GM12874 (cell line): Measurements from ENCODE around the gene SLC10A6.
A peak's percentile ranks its signal among the peaks of the same experiment; 100 is the strongest.

Experiments
- TF ChIP-seq, protein P1 (sequence below): IDR thresholded peaks from 2 replicates; pipeline ENCODE4 v1.5.1; 2011; ENCODE audit warnings: low read depth, mild to moderate bottlenecking, control low read depth, low read length, moderate library complexity; ENCODE audit not compliant: insufficient read depth

SLC10A6 gene, protein sequence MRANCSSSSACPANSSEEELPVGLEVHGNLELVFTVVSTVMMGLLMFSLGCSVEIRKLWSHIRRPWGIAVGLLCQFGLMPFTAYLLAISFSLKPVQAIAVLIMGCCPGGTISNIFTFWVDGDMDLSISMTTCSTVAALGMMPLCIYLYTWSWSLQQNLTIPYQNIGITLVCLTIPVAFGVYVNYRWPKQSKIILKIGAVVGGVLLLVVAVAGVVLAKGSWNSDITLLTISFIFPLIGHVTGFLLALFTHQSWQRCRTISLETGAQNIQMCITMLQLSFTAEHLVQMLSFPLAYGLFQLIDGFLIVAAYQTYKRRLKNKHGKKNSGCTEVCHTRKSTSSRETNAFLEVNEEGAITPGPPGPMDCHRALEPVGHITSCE

DNA sequence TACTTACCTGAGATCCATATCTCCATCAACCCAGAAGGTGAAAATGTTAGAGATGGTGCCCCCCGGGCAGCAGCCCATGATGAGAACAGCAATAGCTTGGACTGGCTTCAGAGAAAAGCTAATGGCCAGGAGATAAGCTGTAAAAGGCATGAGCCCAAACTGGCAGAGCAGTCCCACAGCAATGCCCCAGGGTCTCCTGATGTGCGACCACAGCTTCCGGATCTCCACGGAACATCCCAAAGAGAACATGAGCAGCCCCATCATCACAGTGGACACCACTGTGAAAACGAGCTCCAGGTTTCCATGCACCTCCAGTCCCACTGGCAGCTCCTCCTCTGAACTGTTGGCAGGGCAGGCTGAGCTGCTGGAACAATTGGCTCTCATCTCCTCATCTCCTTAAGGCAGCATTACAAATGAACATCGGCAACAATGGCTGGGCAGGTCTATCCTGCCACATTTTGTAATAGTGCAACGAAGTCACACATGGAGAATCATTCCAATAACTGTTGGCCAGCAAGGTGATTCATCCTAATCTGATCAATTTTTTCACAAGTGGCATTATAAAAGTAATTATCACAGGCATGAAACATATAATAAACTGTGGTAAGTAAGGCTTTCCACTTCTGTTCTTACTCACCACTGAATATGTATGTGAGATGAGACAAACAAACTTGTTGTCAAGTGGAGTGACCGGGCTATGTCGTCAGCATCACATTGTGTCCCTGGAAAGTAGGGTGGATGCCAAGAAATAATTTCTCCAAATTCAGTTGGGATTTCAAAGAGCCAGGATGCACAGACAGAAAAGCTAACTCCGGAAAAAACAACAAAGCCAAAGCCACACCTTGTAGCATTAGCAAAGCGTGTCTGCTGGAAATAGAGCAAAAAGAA lies at the start of gene SLC10A6:
SLC10A6 (minus strand) TSS at position 653 of the 888 bp plus-strand sequence; CDS start at position 384, 269 bp downstream.
- TF ChIP-seq, protein P1, sequence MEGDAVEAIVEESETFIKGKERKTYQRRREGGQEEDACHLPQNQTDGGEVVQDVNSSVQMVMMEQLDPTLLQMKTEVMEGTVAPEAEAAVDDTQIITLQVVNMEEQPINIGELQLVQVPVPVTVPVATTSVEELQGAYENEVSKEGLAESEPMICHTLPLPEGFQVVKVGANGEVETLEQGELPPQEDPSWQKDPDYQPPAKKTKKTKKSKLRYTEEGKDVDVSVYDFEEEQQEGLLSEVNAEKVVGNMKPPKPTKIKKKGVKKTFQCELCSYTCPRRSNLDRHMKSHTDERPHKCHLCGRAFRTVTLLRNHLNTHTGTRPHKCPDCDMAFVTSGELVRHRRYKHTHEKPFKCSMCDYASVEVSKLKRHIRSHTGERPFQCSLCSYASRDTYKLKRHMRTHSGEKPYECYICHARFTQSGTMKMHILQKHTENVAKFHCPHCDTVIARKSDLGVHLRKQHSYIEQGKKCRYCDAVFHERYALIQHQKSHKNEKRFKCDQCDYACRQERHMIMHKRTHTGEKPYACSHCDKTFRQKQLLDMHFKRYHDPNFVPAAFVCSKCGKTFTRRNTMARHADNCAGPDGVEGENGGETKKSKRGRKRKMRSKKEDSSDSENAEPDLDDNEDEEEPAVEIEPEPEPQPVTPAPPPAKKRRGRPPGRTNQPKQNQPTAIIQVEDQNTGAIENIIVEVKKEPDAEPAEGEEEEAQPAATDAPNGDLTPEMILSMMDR, result no peak

GRCh38 chr4:86898562-86898961 lies 49.4 kb upstream of the SLC10A6 start:
- TF ChIP-seq, protein P1, result peak; percentile 42; the same call in 1 of the 2 replicates

DNA sequence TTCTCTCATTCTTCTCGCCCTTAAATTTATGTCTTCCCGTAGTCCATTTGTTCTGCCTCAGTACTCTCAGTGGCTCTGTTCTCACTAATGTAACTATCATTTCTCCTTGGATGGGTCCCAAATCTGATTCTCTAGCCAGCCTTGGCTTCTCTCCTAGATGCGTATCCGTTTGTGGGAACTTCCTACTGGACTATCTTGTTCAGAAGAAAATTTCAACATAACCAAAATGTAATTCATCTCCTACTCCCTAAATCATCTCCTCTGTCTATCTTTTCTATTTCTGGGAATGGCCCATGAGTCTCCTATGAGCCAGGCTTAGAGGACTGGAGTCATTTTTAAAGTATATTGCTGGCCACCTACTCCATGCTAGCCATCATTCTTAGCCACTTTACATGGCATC lies 47.4 kb upstream of the SLC10A6 start:
- TF ChIP-seq, protein P1, result no peak

DNA sequence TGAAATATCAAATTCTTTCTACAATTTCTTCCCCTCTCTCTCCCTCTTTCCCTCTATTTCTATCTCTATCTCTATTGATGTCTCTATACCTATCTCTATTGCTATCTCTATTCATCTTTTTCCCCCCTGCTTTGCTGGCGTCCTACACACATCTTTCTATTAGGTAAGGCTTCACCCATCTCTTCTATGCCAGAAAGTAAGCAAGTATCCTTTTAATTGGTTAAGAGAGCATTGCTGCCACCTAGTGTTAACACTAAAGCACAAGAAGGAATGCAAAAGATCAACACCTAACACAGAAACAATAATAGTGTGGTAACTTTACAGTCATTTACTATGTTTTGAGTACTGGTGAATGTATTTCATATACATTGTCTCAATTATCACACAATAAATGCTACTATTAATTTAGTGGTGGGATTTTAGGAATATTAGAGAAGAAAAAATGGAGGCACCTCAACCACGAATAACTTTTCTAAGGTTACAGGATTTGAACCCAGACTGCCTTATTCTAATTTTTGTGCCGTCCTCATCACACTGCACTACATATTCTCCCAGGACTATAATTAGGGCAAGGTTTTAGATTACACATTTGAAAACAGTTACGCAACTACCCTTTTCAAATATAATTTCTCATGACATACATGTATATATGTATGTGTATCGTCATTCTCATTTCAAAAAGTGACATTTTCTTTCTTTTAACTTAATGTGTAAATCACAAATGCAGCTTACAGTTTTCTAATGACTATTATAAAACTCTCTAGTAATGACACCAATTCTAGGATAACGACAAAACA lies 46.7 kb upstream of the SLC10A6 start:
- TF ChIP-seq, protein P1, result peak; percentile 53; the same call in 1 of the 2 replicates

DNA sequence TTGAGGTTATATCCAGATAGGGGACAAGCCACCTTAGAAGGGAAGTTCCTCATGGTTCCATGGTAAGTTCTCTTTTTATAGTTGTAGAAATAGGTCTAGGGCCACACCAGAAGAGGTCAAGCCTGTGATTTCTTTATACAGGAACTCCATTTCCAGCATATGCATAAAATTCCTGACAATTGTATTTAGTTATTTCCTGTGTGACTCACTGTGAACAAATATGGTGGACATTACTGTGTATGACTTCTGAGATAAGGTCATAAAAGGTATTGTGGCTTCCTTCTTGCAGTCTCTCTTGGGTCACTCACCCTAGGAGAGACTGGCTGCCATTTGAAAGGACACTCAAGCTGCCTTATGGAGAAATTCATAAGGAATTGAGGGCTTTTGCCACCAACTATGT lies 45.3 kb upstream of the SLC10A6 start:
- TF ChIP-seq, protein P1, result no peak

DNA sequence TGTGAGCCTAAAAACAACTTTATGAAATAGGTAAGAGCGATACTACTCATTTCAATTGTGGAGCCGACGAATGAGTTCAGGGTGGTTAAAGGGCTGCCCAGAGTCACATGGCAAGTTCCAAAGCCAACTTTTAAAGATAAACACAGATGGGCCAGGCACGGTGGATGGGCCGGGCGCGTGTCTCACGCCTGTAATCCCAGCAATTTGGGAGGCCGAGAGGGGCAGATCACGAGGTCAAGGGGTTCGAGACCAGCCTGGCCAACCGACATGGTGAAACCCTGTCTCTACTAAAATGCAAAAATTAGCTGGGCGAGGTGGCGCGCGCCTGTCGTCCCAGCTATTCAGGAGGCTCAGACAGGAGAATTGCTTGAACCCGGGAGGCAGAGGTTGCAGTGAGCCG lies 44.0 kb upstream of the SLC10A6 start:
- TF ChIP-seq, protein P1, result no peak

- TF ChIP-seq, protein P1, result no peak
Observed at GRCh38 chr4:86892636-86892960, 43.4 kb upstream of the SLC10A6 start.
